K562 (cell line): ENCODE data around the gene GLYAT. TPM values are rescaled to one million over a fixed set of nuclear protein-coding genes. Genes with fewer than 3 reads are reported as not detected.

ENCODE experiments used
- ARNT ChIP-seq, 2 experiments: fragments of 450-650 bp; IDR thresholded peaks; 2 replicates each; pipeline ENCODE4 v1.6.1; 2016; ENCODE audit warnings: mild to moderate bottlenecking in 1 of 2
- ELF2 ChIP-seq: fragments of 250-450 bp; sonication (Bioruptor Pico); IDR thresholded peaks from 2 replicates; pipeline ENCODE4 v1.5.0; 2021; ENCODE audit warnings: mild to moderate bottlenecking
- EP300 ChIP-seq: IDR thresholded peaks from 2 replicates; pipeline ENCODE4 v1.6.1; 2012; ENCODE audit warnings: low read length, improper control_type of control experiment
- ILF3 ChIP-seq: fragments of 450-650 bp; IDR thresholded peaks from 2 replicates; pipeline ENCODE4 v1.6.1; 2018; ENCODE audit warnings: antibody characterized with exemption, mild to moderate bottlenecking, moderate library complexity, borderline replicate concordance
- KDM2B ChIP-seq: fragments of 250-450 bp; sonication (Bioruptor Pico); IDR thresholded peaks from 2 replicates; pipeline ENCODE4 v1.8.0; 2021; ENCODE audit warnings: mild to moderate bottlenecking, moderate library complexity
- L3MBTL2 ChIP-seq: fragments of 450-650 bp; IDR thresholded peaks from 2 replicates; pipeline ENCODE4 v1.6.1; 2016; ENCODE audit warnings: mild to moderate bottlenecking, moderate library complexity
- LARP7 ChIP-seq: fragments of 450-650 bp; IDR thresholded peaks from 2 replicates; pipeline ENCODE4 v1.6.1; 2016
- MCM2 ChIP-seq: fragments of 450-650 bp; IDR thresholded peaks from 2 replicates; pipeline ENCODE4 v1.6.1; 2017; ENCODE audit warnings: low read depth, mild to moderate bottlenecking
- MXI1 ChIP-seq: IDR thresholded peaks from 2 replicates; pipeline ENCODE4 v1.6.1; 2011; ENCODE audit warnings: low read depth, mild to moderate bottlenecking, improper control_type of control experiment, low read length
- NONO ChIP-seq, 2 experiments: fragments of 200-400 bp in 1 of 2; fragments of 450-650 bp in 1 of 2; formaldehyde crosslinking in 1 of 2; IDR thresholded peaks; 2 replicates each; pipeline ENCODE4 v1.6.1; 2017; ENCODE audit warnings: low read depth in 2 of 2, mild to moderate bottlenecking in 2 of 2, moderate library complexity in 2 of 2, low read length in 1 of 2
- OTX1 ChIP-seq: fragments of 450-650 bp; formaldehyde crosslinking; IDR thresholded peaks from 2 replicates; pipeline ENCODE4 v1.4.0; 2022; ENCODE audit warnings: mild to moderate bottlenecking
- RAD51 ChIP-seq: fragments of 450-650 bp; IDR thresholded peaks from 2 replicates; pipeline ENCODE4 v1.7.1; 2016; ENCODE audit warnings: low read depth, mild to moderate bottlenecking, borderline replicate concordance
- SP1 ChIP-seq: sonication (generic); formaldehyde crosslinking; IDR thresholded peaks from 2 replicates; pipeline ENCODE4 v1.8.1; 2022; ENCODE audit warnings: mild to moderate bottlenecking, missing genetic modification reagents
- TCF7L2 ChIP-seq: fragments of 150-350 bp; IDR thresholded peaks from 2 replicates; pipeline ENCODE4 v1.6.1; 2016; ENCODE audit warnings: low read depth, mild to moderate bottlenecking, low read length, moderate library complexity
- TRIM28 ChIP-seq: fragments of 450-650 bp; IDR thresholded peaks from 2 replicates; pipeline ENCODE4 v1.6.1; 2017
- YBX1 ChIP-seq: fragments of 450-650 bp; IDR thresholded peaks from 2 replicates; pipeline ENCODE4 v1.7.1; 2016; ENCODE audit warnings: mild to moderate bottlenecking
- ZFP1 ChIP-seq: fragments of 450-650 bp; formaldehyde crosslinking; IDR thresholded peaks from 2 replicates; pipeline ENCODE4 v1.4.0; 2020; ENCODE audit warnings: mild to moderate bottlenecking, mixed read lengths
- ZNF41 ChIP-seq: fragments of 250-450 bp; sonication (Bioruptor Pico); conservative IDR thresholded peaks from 2 replicates; pipeline ENCODE4 v1.4.0; 2020; ENCODE audit warnings: mild to moderate bottlenecking
- ZNF444 ChIP-seq: fragments of 250-450 bp; sonication (Bioruptor Pico); IDR thresholded peaks from 2 replicates; pipeline ENCODE4 v1.4.0; 2020; ENCODE audit warnings: mild to moderate bottlenecking, moderate library complexity
- polyA plus RNA-seq, 8 experiments: library from polyadenylated mRNA; depleted of rRNA in 4 of 8; stranded (reverse) in 5 of 8; unstranded in 3 of 8; fragments of >200 nt; fragmentation: Nextera tagmentation in 2 of 8; fragmentation: Illumina TruSeq in 1 of 8; extraction: Ambion mirVana in 2 of 8; extraction: Trizol in 1 of 8; gene quantifications; 2 replicates each; pipeline versions ENCODE4 v1.2.1 to v1.2.3, GENCODE V29; 2011 to 2014; ENCODE audit warnings: inconsistent platforms in 1 of 8, missing spikeins in 1 of 8
- total RNA-seq, 7 experiments: library from RNA; depleted of rRNA in 6 of 7; stranded (reverse); fragments of >200 nt in 6 of 7; fragmentation: Illumina TruSeq in 2 of 7; extraction: Trizol in 2 of 7; gene quantifications; 2 replicates each; pipeline versions ENCODE4 v1.2.1 to v1.2.3, GENCODE V29; 2011 to 2021; ENCODE audit warnings: low replicate concordance in 1 of 7
- TF ChIP-seq, protein P1 (sequence below): fragments of 250-450 bp; sonication (Bioruptor Pico); IDR thresholded peaks from 2 replicates; pipeline ENCODE4 v1.6.1; 2021; ENCODE audit warnings: mild to moderate bottlenecking
- TF ChIP-seq, protein P2 (sequence below): fragments of 450-650 bp; IDR thresholded peaks from 2 replicates; pipeline ENCODE4 v1.6.1; 2017; ENCODE audit warnings: antibody characterized with exemption, mild to moderate bottlenecking
- TF ChIP-seq, protein P3 (sequence below): fragments of 250-450 bp; sonication (Bioruptor Pico); IDR thresholded peaks from 2 replicates; pipeline ENCODE4 v1.4.0; 2020

Gene GLYAT
- total and polyA plus RNA-seq, 9 of the 15 experiments (the other 6 are each of a cell fraction or from before 2014, with no cell fraction given): not detected

DNA sequence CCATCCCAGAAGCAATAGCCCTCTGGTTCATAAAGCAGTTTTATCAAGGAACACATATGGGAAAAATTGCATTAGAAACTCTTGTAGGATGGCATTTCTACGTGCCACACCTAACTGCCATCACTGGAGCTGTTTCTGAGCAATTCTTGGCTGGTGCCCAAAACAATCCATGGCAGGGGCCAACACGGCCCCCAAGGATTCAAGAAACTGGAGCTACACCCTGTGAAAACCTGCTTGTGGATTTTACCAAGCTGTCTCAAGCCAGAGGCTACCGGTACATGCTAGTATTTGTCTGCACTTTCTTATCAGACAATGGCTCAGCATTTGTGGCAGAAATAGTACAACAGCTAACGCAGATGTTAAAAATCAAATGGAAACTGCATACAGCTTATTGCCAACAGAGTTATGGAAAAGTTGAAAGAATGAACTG, 42.4 kb upstream of the GLYAT start (continued):
- TF ChIP-seq ILF3 (no peak), LARP7 (no peak), YBX1 (no peak), ZNF444 (CRISPR knock-in tag) (no peak), RAD51 (no peak), TRIM28 (no peak), MCM2 (no peak), ZNF41 (CRISPR knock-in tag) (peak; percentile 27; the same call in 1 of the 2 replicates), EP300 (peak; percentile 73), KDM2B (CRISPR knock-in tag) (no peak), SP1 (CRISPR knock-in tag) (no peak), NONO (IDR thresholded peaks at IDR 0.05; ENCODE audit: low read depth in 2 of 2, low read length in 1 of 2) (no peak), ELF2 (CRISPR knock-in tag) (no peak), MXI1 (no peak), ZFP1 (CRISPR knock-in tag) (no peak), TCF7L2 (no peak), OTX1 (no peak), L3MBTL2 (0 out of 2 replicates have a peak, but pooled peaks have one; percentile 42), ARNT (IDR thresholded peaks at IDR 0.05) (0 out of 4 replicates have a peak, but pooled peaks of 1 of the 2 experiments have one; percentile 21)
- TF ChIP-seq, protein P1, sequence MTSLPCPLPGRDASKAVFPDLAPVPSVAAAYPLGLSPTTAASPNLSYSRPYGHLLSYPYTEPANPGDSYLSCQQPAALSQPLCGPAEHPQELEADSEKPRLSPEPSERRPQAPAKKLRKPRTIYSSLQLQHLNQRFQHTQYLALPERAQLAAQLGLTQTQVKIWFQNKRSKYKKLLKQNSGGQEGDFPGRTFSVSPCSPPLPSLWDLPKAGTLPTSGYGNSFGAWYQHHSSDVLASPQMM (CRISPR knock-in tag): no peak
- TF ChIP-seq, protein P2, sequence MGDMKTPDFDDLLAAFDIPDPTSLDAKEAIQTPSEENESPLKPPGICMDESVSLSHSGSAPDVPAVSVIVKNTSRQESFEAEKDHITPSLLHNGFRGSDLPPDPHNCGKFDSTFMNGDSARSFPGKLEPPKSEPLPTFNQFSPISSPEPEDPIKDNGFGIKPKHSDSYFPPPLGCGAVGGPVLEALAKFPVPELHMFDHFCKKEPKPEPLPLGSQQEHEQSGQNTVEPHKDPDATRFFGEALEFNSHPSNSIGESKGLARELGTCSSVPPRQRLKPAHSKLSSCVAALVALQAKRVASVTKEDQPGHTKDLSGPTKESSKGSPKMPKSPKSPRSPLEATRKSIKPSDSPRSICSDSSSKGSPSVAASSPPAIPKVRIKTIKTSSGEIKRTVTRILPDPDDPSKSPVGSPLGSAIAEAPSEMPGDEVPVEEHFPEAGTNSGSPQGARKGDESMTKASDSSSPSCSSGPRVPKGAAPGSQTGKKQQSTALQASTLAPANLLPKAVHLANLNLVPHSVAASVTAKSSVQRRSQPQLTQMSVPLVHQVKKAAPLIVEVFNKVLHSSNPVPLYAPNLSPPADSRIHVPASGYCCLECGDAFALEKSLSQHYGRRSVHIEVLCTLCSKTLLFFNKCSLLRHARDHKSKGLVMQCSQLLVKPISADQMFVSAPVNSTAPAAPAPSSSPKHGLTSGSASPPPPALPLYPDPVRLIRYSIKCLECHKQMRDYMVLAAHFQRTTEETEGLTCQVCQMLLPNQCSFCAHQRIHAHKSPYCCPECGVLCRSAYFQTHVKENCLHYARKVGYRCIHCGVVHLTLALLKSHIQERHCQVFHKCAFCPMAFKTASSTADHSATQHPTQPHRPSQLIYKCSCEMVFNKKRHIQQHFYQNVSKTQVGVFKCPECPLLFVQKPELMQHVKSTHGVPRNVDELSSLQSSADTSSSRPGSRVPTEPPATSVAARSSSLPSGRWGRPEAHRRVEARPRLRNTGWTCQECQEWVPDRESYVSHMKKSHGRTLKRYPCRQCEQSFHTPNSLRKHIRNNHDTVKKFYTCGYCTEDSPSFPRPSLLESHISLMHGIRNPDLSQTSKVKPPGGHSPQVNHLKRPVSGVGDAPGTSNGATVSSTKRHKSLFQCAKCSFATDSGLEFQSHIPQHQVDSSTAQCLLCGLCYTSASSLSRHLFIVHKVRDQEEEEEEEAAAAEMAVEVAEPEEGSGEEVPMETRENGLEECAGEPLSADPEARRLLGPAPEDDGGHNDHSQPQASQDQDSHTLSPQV: peak; percentile 96
- TF ChIP-seq, protein P3, sequence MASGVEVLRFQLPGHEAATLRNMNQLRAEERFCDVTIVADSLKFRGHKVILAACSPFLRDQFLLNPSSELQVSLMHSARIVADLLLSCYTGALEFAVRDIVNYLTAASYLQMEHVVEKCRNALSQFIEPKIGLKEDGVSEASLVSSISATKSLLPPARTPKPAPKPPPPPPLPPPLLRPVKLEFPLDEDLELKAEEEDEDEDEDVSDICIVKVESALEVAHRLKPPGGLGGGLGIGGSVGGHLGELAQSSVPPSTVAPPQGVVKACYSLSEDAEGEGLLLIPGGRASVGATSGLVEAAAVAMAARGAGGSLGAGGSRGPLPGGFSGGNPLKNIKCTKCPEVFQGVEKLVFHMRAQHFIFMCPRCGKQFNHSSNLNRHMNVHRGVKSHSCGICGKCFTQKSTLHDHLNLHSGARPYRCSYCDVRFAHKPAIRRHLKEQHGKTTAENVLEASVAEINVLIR (CRISPR knock-in tag): 0 out of 2 replicates have a peak, but pooled peaks have one; percentile 42
